GM12892 (cell line): Measurements from ENCODE around the gene OCA2.

ENCODE experiments used
- POLR2A ChIP-seq: IDR thresholded peaks from 2 replicates; pipeline ENCODE4 v1.6.1; 2011; ENCODE audit warnings: low read depth, low read length, control low read depth
- TAF1 ChIP-seq: IDR thresholded peaks from 2 replicates; pipeline ENCODE4 v1.6.1; 2011; ENCODE audit warnings: low read depth, mild to moderate bottlenecking, control low read depth, low read length, borderline replicate concordance

GRCh38 chr15:27790270-27790669 lies 308.8 kb downstream of the OCA2 start:
- TF ChIP-seq POLR2A (no peak), TAF1 (no peak)
